GM21786 (cell line): ENCODE results near the gene COX5A.
"Not testable (repeated sequence)": the region's sequence is repeated elsewhere in the genome, so short reads cannot be mapped to it uniquely, and the experiment has no call there.

Source experiments
- ATAC-seq: cut with Tn5 transposase; IDR thresholded peaks from one replicate; pipeline ENCODE4 v1.9.1; 2021; ENCODE audit not compliant: unreplicated experiment

The COX5A gene

DNA sequence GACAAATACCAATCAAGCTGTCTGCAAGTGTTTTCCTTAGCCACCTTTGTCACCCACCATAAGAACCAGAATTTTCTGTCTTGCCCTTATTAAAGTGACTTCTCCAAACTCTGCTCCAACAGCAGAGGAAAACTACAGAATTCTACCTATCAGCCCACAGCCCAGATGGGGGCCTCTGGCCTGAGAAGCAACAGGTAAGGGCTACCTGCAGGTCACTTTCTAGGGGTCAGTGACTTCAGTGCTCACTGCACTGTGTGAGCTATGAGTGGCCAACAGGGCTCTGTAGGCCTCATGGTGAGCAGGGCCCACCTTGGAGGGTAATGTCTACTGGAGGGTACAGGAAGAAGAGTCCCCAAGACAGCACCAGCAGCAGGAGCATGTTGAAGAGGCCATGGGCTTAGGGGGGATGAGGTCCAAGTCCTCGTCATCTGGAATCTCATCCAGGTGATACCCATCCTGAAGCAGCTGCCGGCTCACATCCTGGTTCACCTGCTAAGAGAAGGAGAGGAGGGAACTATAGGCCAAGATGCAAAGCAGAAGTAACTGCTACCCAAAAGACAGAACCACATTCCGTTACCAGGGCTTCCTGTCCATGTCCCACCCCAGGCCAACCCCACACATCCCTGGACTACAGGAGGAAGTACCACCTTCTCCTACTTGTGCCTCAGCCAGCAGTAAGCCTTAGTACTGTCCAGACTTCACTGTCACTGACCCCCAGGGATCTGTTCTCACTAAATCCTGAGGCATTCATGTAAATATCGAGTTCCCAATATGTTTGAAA, 35.4 kb downstream of the COX5A start:
- ATAC-seq = no peak

DNA sequence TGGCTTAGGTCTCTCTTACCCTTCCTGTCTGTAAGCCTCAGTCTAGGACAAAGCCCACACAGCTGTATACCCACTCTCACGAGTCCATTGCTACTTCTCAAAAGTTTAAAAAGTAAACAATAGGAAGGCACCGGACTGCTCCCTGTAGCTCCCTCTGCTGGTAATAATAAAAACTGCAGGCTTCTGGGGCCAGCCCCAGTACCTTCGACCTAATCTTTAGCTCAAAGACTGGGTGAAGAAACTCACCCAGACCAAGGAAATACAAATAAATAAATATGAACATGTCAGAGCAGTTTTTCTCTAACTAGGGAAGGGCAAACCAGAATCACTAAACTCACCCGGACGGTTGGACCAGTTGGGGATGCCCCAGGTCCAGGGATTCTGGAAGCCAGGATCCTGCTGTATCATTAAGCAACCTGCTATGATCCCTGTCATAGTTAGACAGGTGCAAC, 36.2 kb downstream of the COX5A start:
- no peak for ATAC-seq

DNA sequence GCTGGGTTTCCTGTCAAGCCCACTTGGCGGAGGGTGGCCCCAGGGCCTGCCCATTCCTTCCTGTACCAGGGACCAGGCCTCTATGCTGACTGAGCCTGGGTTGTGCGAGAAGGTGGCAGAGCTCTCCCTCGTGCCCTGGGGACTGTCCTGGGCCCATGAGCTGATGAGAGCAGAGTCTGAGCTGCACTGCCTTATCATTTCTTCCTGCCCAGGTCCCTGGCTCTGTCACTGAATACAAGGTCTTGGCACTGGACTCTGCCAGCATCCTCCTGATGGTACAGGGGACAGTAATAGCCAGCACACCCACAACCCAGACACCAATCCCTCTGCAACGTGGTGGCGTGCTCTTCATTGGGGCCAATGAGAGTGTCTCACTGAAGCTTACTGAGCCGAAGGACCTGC, 40.6 kb downstream of the COX5A start:
- no peak for ATAC-seq

GRCh38 chr15:74896316-74896715, 41.6 kb downstream of the COX5A start:
- ATAC-seq = no peak

GRCh38 chr15:74895830-74896229, 42.0 kb downstream of the COX5A start:
- ATAC-seq = no peak

DNA sequence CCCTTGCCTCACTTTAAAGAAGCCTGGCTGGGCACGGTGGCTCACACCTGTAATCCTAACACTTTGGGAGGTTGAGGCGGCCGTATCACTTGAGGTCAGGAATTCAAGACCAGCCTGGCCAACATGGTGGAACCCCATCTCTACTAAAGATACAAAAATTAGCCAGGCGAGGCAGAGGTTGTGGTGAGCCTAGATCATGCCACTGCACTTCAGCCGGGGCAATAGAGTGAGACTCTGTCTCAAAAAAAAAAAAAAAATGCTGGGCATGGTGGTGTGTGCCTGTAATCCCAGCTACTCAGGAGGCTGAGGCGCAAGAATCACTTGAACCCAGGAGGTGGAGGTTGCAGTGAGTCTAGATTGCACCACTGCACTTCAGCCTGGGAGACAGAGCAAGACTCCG, 43.5 kb downstream of the COX5A start:
- ATAC-seq = not testable (repeated sequence)

- ATAC-seq = no peak
These were observed 44.2 kb downstream of the COX5A start for GRCh38 chr15:74893627-74894026.

DNA sequence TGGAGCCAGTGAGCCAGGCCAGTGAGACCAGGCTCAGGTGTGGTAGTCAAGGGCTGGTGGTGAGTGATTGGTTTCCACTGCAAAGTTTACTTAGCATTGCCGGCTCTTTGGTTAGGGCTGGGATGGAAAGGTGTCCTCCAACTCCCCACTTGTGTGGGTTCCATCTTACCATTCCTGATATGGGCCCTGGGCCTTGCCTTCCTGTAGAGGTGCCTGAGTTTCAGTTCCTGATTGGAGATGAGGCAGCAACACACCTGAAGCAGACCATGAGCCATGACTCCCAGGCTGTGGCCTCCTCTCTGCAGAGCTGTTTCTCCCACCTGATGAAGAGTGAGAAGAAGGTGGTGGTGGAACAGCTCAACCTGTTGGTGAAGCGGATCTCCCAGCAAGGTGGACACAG, 44.9 kb downstream of the COX5A start:
- no peak for ATAC-seq

- no peak for ATAC-seq
These were observed 45.6 kb downstream of the COX5A start for GRCh38 chr15:74892313-74892712.

- no peak for ATAC-seq
These were observed 46.4 kb downstream of the COX5A start for GRCh38 chr15:74891469-74891868.

GRCh38 chr15:74890665-74890960, 47.3 kb downstream of the COX5A start:
- ATAC-seq = no peak

DNA sequence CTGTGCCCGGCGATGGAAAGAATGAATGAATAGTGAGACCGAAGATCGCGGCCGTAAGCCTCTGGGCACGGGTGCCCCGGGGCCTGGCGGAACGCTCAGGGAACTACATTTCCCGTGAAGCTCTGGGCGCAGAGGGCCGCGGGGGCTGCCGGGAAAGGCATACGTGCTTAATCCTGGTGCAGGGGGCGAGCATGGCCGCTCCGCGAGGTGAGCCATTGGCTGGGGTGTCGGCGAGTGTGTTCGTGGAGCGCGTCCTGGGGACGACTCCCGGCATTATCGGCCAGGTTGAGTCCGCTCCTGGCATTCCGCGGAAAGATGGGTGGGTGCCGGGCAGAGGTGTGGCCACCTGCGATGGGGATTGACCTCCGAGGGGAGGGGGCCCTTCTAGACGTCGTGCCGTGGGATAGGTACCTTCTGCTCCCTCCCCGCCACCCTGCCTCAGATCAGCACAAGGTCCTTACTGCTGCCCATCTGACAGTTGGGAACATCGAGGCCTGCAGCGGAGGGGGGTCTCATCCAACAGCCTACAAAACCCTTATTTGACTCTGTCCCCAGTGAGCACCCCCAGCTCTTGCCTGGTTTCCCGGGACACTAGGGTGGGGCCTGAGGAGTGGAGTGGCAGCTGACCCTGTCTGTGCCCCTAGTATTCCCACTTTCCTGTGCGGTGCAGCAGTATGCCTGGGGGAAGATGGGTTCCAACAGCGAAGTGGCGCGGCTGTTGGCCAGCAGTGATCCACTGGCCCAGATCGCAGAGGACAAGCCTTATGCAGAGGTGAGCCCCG, 47.8 kb downstream of the COX5A start, which contains the start of gene MPI:
MPI (plus strand) TSS at position 160 of the 782 bp plus-strand sequence; CDS start at position 192, 32 bp downstream.
- peak; percentile 87 for ATAC-seq

DNA sequence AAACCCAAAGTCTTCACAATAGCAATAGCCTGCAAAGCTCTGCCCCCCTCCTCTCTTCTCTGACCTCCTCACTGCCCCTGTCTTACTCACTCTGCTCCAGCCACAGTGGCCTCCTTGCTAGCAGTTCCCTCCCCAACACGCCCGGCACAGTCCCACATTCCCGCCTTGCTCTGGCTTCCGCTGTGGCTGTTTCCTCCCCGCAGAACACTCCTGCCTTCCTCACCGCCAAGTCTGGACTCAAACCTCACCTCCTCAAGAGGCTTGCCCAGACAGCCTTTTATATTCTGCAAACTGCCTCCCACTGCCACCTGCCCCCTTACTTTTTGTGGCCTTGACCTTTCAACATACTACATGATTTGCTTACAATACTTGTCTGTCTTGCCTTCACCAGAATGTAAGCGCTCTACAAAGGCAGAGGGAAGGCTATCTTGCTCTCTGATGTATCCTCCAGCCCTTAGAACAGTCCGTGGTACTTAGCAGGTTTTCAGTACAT, 48.4 kb downstream of the COX5A start:
- ATAC-seq = no peak

DNA sequence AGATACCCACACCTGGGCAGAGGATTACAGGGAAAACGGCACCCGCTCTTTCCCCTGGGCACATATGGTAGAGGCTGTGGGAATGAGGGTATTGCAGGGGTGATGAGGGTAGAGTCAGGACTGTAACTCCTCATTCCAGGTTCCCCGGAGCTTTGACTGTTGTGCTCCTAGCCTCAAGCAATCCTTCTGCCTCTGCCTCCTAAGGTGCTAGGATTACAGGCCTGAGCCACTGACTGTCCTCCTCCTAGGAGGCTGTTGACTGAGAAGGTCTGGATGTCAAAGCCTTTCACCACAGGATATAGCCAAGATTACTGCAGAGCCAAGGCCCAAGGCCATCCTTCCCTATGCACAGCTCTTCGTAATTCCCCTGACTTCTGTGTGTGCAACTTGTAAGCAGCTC, 49.2 kb downstream of the COX5A start:
- no peak for ATAC-seq

GRCh38 chr15:74887537-74888193, 50.2 kb downstream of the COX5A start:
- not testable (repeated sequence) for ATAC-seq

DNA sequence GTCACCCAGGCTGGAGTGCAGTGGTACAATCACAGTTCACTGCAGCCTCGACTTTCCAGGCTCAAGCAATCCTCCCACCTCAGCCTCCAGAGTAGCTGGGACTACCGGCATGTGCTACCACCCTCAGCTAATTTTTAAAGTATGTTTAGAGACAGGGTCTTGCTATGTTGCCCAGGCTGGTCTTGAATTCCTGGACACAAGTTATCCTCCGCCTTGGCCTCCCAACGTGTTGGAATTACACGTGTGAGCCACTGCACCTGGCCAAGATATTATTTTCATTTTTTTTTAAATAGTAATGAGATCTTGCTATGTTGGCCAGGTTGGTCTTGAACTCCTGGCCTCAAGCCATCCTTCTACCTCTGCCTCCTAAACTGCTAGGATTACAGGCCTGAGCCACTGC, 52.4 kb downstream of the COX5A start:
- ATAC-seq = no peak

GRCh38 chr15:74884428-74885223, 53.2 kb downstream of the COX5A start:
- no peak for ATAC-seq

DNA sequence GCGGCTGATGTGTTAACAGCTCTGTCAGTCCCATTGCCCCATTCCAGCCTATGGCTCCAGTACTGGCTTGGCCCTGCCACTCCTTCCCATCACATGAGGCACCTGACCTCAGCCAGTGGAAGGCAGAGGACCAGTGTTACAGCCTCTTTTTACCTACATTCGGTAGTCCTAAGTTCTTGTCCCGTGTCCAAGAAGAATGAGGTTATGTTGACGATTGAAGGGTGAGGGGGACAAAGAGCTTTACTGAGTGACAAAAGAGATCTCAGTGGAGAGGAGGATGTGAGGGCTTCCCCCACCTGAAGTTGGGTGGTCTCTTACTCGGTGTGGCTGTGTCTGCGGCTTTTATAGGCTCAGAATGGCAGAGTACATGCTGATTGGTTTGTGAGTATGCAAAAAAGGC, 55.3 kb downstream of the COX5A start:
- no peak for ATAC-seq

- no peak for ATAC-seq
These were observed 59.6 kb downstream of the COX5A start for GRCh38 chr15:74878273-74878672.

DNA sequence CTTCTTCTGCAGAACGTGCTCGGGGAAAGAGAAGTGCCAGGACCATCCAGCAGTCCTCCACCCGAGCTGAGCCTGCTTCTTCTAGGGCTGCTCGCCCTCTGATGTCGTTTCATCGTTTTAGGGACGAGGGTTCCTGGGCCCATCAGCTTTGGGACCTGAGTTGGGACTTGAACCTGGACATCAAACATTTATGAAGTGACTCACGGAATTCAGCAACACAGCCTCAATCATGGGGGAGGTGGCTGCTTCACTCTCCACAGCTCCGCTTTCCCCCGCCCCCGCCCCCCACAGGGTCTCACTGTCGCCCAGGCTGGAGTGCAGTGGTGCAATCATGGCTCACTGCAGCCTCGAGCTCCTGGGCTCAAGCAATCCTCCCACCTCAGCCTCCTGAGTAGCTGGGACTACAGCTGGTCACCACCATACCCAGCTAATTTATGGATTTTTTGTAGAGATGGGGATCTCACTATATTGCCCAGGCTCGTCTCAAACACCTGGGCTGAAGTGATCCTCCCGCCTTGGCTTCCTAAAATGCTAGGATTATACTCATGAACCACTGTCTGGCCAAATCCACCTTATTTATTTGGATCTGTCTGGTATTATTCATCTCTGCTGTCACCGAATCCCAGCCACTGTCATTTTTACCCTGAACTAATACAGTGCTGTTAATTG, 64.0 kb downstream of the COX5A start:
- ATAC-seq = no peak
